Gastroesophageal sphincter (tissue), 3 donors: ENCODE results near the gene TMEM117.

Source experiments
- EP300 ChIP-seq: sonication (generic); formaldehyde crosslinking; IDR thresholded peaks from one replicate; pipeline ENCODE4 v1.6.1; 2017; ENCODE audit warnings: antibody characterized with exemption, mild to moderate bottlenecking
- POLR2A ChIP-seq, 2 donors: fragments of 450-650 bp; IDR thresholded peaks; one replicate each; pipeline ENCODE4 v1.6.1; 2017; ENCODE audit warnings: antibody characterized with exemption in 2 of 2, mild to moderate bottlenecking in 2 of 2, moderate library complexity in 1 of 2
- TF ChIP-seq, protein P1 (sequence below), 4 experiments: fragments of 200-600 bp in 2 of 4; fragments of 450-650 bp in 2 of 4; sonication (generic) in 1 of 4; IDR thresholded peaks; one replicate each; pipeline ENCODE4 v1.5.1; 2017 to 2019; ENCODE audit warnings: antibody characterized with exemption in 4 of 4, mild to moderate bottlenecking in 2 of 4, moderate library complexity in 2 of 4

DNA sequence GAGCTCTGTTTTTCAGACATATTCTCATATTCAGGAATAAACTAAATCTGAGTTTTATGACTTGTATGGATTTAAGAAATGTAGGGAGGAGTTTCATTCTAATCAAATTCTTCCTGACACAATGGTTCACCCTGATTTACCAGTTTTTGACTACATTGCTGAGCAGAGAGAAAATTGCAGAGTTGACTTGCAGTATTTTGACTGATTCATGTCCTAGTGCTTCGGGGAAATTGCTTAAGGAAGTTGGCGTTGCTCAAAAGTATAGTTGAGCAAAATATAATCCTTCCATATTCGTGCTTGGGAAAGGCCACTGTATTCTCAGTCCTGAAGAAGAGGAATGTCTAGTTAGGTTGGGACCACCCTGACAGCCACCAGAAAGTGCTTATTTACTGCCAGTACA is 28.5 kb upstream of the TMEM117 start:
- TF ChIP-seq, protein P1, sequence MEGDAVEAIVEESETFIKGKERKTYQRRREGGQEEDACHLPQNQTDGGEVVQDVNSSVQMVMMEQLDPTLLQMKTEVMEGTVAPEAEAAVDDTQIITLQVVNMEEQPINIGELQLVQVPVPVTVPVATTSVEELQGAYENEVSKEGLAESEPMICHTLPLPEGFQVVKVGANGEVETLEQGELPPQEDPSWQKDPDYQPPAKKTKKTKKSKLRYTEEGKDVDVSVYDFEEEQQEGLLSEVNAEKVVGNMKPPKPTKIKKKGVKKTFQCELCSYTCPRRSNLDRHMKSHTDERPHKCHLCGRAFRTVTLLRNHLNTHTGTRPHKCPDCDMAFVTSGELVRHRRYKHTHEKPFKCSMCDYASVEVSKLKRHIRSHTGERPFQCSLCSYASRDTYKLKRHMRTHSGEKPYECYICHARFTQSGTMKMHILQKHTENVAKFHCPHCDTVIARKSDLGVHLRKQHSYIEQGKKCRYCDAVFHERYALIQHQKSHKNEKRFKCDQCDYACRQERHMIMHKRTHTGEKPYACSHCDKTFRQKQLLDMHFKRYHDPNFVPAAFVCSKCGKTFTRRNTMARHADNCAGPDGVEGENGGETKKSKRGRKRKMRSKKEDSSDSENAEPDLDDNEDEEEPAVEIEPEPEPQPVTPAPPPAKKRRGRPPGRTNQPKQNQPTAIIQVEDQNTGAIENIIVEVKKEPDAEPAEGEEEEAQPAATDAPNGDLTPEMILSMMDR (IDR thresholded peaks at IDR 0.05) = no peak
- TF ChIP-seq POLR2A (IDR thresholded peaks at IDR 0.05) (no peak), EP300 (no peak)
